OCI-LY7 (cell line): Measurements from ENCODE around the gene SLC66A2. TPM values are rescaled to one million over a fixed set of nuclear protein-coding genes. Genes with fewer than 3 reads are reported as not detected.
A peak's percentile ranks its signal among the peaks of the same experiment; 100 is the strongest.

Source experiments
- BruUV-seq: library from RNA; stranded (reverse); fragments of 400-500 nt; replicated peaks from 2 replicates; lab custom pipeline; 2021; lab: Mats Ljungman, UMichigan
- CTCF ChIA-PET: fragments of 300-600 bp; sonication (Branson Sonifier 250); formaldehyde crosslinking; loops from one replicate; lab custom pipeline; 2022; ENCODE audit warnings: antibody characterized with exemption; ENCODE audit not compliant: unreplicated experiment; lab: Charles Lee
- POLR2A ChIA-PET: fragments of 300-600 bp; sonication (Branson Sonifier 250); formaldehyde crosslinking; loops from one replicate; lab custom pipeline; 2022; ENCODE audit warnings: antibody characterized with exemption; lab: Charles Lee
- DNase-seq: peaks from one replicate; pipeline ENCODE4 v3.0.0-alpha.2; 2015; ENCODE audit warnings: low spot score
- H2AFZ ChIP-seq: fragments of 200-600 bp; sonication (generic), shearing (Covaris generic); 2 replicates; pipeline ENCODE4 v1.6.1; 2014; ENCODE audit warnings: mild to moderate bottlenecking, antibody characterized with exemption, low read length, moderate library complexity
- H3K27ac ChIP-seq: fragments of 200-600 bp; sonication (generic); 2 replicates; pipeline ENCODE4 v1.5.1; 2014; ENCODE audit warnings: mixed run types, low read depth, mild to moderate bottlenecking, moderate library complexity, low read length, inconsistent platforms; ENCODE audit not compliant: poor library complexity, severe bottlenecking
- H3K36me3 ChIP-seq: fragments of 200-600 bp; sonication (generic); 2 replicates; pipeline ENCODE4 v1.6.1; 2014; ENCODE audit warnings: mild to moderate bottlenecking, antibody characterized with exemption, low read length, moderate library complexity, mixed read lengths; ENCODE audit not compliant: insufficient read depth
- H3K4me1 ChIP-seq: fragments of 200-600 bp; sonication (generic); 2 replicates; pipeline ENCODE4 v1.5.1; 2014; ENCODE audit warnings: mild to moderate bottlenecking, low read length; ENCODE audit not compliant: insufficient read depth, poor library complexity, severe bottlenecking
- H3K4me2 ChIP-seq: fragments of 200-600 bp; sonication (generic); 2 replicates; pipeline ENCODE4 v1.6.1; 2014; ENCODE audit warnings: mild to moderate bottlenecking, low read length
- H3K4me3 ChIP-seq: fragments of 200-600 bp; sonication (generic); 2 replicates; pipeline ENCODE4 v1.5.1; 2014; ENCODE audit warnings: mild to moderate bottlenecking, low read depth, low read length; ENCODE audit not compliant: poor library complexity, severe bottlenecking
- H3K79me2 ChIP-seq: fragments of 200-600 bp; sonication (generic); 2 replicates; pipeline ENCODE4 v1.6.1; 2016; ENCODE audit warnings: low read depth, mild to moderate bottlenecking, low read length, moderate library complexity, mixed read lengths; ENCODE audit not compliant: insufficient read depth
- H3K9me2 ChIP-seq: fragments of 200-600 bp; sonication (generic); 2 replicates; pipeline ENCODE4 v1.6.1; 2016; ENCODE audit warnings: mild to moderate bottlenecking, low read length, mixed read lengths; ENCODE audit not compliant: insufficient read depth
- H3K9me3 ChIP-seq: fragments of 200-600 bp; sonication (generic); 2 replicates; pipeline ENCODE4 v1.6.1; 2014; ENCODE audit warnings: mild to moderate bottlenecking, mixed run types, low read length, mixed read lengths
- H4K20me1 ChIP-seq: fragments of 200-600 bp; sonication (generic); 2 replicates; pipeline ENCODE4 v1.6.1; 2014; ENCODE audit warnings: mild to moderate bottlenecking, antibody characterized with exemption, low read length, moderate library complexity, mixed read lengths; ENCODE audit not compliant: insufficient read depth
- CTCF ChIP-seq: fragments of 200-600 bp; sonication (generic); conservative IDR thresholded peaks from 2 replicates; pipeline ENCODE4 v1.5.1; 2014; ENCODE audit warnings: mild to moderate bottlenecking, antibody characterized with exemption, low read length, moderate library complexity, mixed read lengths
- EZH2phosphoT487 ChIP-seq: fragments of 200-600 bp; sonication (generic); IDR thresholded peaks from 2 replicates; pipeline ENCODE4 v1.6.1; 2018; ENCODE audit warnings: low read depth, borderline replicate concordance, mild to moderate bottlenecking, mixed run types, antibody characterized with exemption, low read length, moderate library complexity, mixed read lengths
- intact Hi-C: fragments of 100-400 bp; cut with micrococcal nuclease; formaldehyde crosslinking; loops from one replicate; pipeline ENCODE4 v1.10.0; 2022; ENCODE audit not compliant: unreplicated experiment
- total RNA-seq, 2 experiments: library from RNA; depleted of rRNA in 1 of 2; stranded (reverse); fragments of >200 nt in 1 of 2; shearing (Covaris generic) in 1 of 2; gene quantifications; 2 replicates each; pipeline ENCODE4 v1.2.3, GENCODE V29; 2014 to 2022

Gene SLC66A2
- total RNA-seq, 2 experiments from 2014 or later: 14.5 to 17.9 TPM

GRCh38 chr18:79988071-79988450, 36.6 kb upstream of the SLC66A2 start:
- BruUV-seq: no TSS peak
- Histone ChIP-seq H3K36me3 (peaks cover 41% of the 10 kb centered on the region), H3K79me2 (peaks cover 52% of the 10 kb centered on the region), H3K4me3 (peak overlapping the region; percentile 98), H2AFZ (peak overlapping the region; percentile 76; the same call in 1 of the 2 replicates), H3K9me3 (no peaks in the 10 kb centered on the region), H3K4me1 (peaks cover 12% of the 10 kb centered on the region), H3K4me2 (peak overlapping the region; percentile 87), H4K20me1 (peaks cover 23% of the 10 kb centered on the region), H3K9me2 (no peaks in the 10 kb centered on the region), H3K27ac (peak overlapping the region; percentile 78)
- CTCF ChIA-PET: no interaction called here
- intact Hi-C loops: loop anchor here (1.0 to 2.0 kb wide), 2 partner anchors 45 to 309 kb away; partner anchors contain the start of gene CTDP1
- DNase-seq: peak; percentile 69
- POLR2A ChIA-PET: interaction anchor here (0.8 to 1.0 kb wide), 2 partner anchors 11 to 131 kb away, joined by 3 to 4 read pairs; no protein-coding TSS in a partner anchor
- TF ChIP-seq EZH2phosphoT487: no peak
- TF ChIP-seq CTCF: peak; percentile 59

DNA sequence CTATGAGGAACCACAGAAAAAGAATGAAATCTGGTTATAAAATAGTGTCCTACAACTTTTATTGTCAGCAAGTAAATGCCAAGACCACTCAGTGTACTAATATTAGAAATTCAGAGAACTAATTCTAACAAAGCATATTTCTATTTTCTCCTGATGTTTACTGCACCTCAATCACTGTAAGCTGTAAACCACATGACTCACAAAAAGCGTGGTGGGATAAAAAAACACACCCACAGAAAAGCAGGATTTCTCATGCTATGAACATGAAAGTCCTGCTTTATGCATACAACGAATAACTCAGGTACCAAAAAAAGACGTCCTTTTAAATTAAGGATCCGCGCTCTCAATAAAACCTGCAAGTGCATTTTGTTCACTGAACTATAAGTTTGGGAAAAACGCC, 36.1 kb upstream of the SLC66A2 start:
- H2AFZ ChIP-seq: no peak overlapping the region

More for the DNA sequence above, 36.1 kb upstream of the SLC66A2 start:
- TF ChIP-seq CTCF (no peak), EZH2phosphoT487 (no peak)
- intact Hi-C loops: loop anchor here (1.0 kb wide), 1 partner anchor 38 kb away; no protein-coding TSS in a partner anchor
- H3K9me3 ChIP-seq: no peaks in the 10 kb centered on the region
- DNase-seq: no peak
- H3K36me3 ChIP-seq: peaks cover 46% of the 10 kb centered on the region
- CTCF ChIA-PET: no interaction called here
- peak overlapping the region; percentile 78 for H3K27ac ChIP-seq
- POLR2A ChIA-PET: interaction anchor here (0.8 to 1.0 kb wide), 2 partner anchors 11 to 130 kb away, joined by 3 to 4 read pairs; no protein-coding TSS in a partner anchor
- peak overlapping the region; percentile 98 for H3K4me3 ChIP-seq
- no TSS peak for BruUV-seq
- peak overlapping the region; percentile 87 for H3K4me2 ChIP-seq
- no peaks in the 10 kb centered on the region for H3K9me2 ChIP-seq
- peaks cover 12% of the 10 kb centered on the region for H3K4me1 ChIP-seq
- peaks cover 57% of the 10 kb centered on the region for H3K79me2 ChIP-seq
- peaks cover 23% of the 10 kb centered on the region for H4K20me1 ChIP-seq
